ENCODE data around the gene CPNE4. TPM values are rescaled to one million over a fixed set of nuclear protein-coding genes. Genes with fewer than 3 reads are reported as not detected.

CPNE4 gene
- total and polyA plus RNA-seq, 9 of the 15 experiments (the other 6 are each of a cell fraction or from before 2014, with no cell fraction given): not detected

DNA sequence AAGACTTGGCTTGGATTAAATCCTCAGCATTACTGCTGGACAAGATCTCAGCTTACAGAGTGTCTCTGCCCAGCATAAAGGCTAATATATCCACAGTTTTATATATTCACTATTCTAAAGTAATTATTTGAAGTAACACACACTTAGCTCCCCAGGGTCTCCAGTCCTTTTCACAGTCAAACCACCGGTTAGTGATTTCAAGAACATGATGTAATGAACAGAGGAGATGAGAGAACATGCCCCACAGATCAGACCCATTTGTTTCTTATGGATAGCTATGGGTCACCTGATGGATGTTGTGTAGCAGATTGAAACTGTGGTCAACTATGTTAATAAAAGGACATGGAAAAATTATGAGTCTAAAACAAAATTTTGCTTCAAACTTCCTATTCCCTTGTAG lies 487.2 kb downstream of the CPNE4 start:
- Histone ChIP-seq H3K4me2 (ENCODE audit: insufficient read depth, low read length) (no peak overlapping the region), H3K4me1 (replicated peaks in 1 of 2; ENCODE audit: control insufficient read depth in 2 of 2, insufficient read depth in 2 of 2, low read length in 2 of 2) (no peaks in the 10 kb centered on the region), H3K9ac (ENCODE audit: insufficient read depth in 1 of 2, low read depth in 2 of 2, low read length in 2 of 2) (no peak overlapping the region), H3K9me3 (replicated peaks; ENCODE audit: control insufficient read depth, insufficient read depth, low read depth, low read length) (no peaks in the 10 kb centered on the region), H3K27ac (ENCODE audit: extremely low read depth, low read depth, low read length) (no peak overlapping the region), H3K9me1 (ENCODE audit: control insufficient read depth, insufficient read depth, low read length) (no peaks in the 10 kb centered on the region), H4K20me1 (replicated peaks; ENCODE audit: control insufficient read depth, insufficient read depth, low read length) (no peaks in the 10 kb centered on the region), H3K36me3 (ENCODE audit: control insufficient read depth, insufficient read depth, low read length) (no peaks in the 10 kb centered on the region), H3K27me3 (ENCODE audit: control insufficient read depth in 2 of 2, insufficient read depth in 2 of 2, low read length in 2 of 2) (no peaks in the 10 kb centered on the region), H3K79me2 (ENCODE audit: control insufficient read depth, insufficient read depth, low read length) (no peaks in the 10 kb centered on the region), H2AFZ (ENCODE audit: low read depth, low read length) (no peak overlapping the region), H3K4me3 (no peak overlapping the region)
- ATAC-seq: no peak
- BruUV-seq (replicated peaks): no TSS peak
- POLR2A ChIA-PET: no interaction called here
- DNase-seq (ENCODE audit: extremely low read depth in 1 of 4, low spot score in 3 of 4): no peak
- CTCF ChIA-PET (ENCODE audit: low intra/inter-chr PET ratio): no interaction called here
- intact Hi-C loops (cut with micrococcal nuclease): loop anchor here (10.0 kb wide), 1 partner anchor 487 kb away; the partner anchor contains the start of gene CPNE4
- in situ Hi-C loops (cut with MboI): no loop called here
- FAIRE-seq: no peak
- 0% methylated on average over 1 of the region's 1 CpG for WGBS (ENCODE audit: insufficient coverage, low coverage, missing lambda C conversion rate)
- TF ChIP-seq DNMT1 (IDR thresholded peaks at IDR 0.05): no peak
- TF ChIP-seq ZFP36 (IDR thresholded peaks at IDR 0.05; ENCODE audit: low read depth, low read length, partially characterized antibody): no peak
- no peak for TF ChIP-seq NFIX (CRISPR knock-in tag; IDR thresholded peaks at IDR 0.05; ENCODE audit: low read depth)
- no peak for TF ChIP-seq CBX5 (IDR thresholded peaks at IDR 0.05; ENCODE audit: borderline replicate concordance, low read depth)
- TF ChIP-seq ZC3H11A (IDR thresholded peaks at IDR 0.05; ENCODE audit: low read depth, low read length): no peak
- TF ChIP-seq PYGO2 (tag; IDR thresholded peaks at IDR 0.05): no peak
- TF ChIP-seq, protein P1, sequence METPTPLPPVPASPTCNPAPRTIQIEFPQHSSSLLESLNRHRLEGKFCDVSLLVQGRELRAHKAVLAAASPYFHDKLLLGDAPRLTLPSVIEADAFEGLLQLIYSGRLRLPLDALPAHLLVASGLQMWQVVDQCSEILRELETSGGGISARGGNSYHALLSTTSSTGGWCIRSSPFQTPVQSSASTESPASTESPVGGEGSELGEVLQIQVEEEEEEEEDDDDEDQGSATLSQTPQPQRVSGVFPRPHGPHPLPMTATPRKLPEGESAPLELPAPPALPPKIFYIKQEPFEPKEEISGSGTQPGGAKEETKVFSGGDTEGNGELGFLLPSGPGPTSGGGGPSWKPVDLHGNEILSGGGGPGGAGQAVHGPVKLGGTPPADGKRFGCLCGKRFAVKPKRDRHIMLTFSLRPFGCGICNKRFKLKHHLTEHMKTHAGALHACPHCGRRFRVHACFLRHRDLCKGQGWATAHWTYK (CRISPR knock-in tag; IDR thresholded peaks at IDR 0.05): no peak
- TF ChIP-seq, protein P2, sequence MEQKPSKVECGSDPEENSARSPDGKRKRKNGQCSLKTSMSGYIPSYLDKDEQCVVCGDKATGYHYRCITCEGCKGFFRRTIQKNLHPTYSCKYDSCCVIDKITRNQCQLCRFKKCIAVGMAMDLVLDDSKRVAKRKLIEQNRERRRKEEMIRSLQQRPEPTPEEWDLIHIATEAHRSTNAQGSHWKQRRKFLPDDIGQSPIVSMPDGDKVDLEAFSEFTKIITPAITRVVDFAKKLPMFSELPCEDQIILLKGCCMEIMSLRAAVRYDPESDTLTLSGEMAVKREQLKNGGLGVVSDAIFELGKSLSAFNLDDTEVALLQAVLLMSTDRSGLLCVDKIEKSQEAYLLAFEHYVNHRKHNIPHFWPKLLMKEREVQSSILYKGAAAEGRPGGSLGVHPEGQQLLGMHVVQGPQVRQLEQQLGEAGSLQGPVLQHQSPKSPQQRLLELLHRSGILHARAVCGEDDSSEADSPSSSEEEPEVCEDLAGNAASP (IDR thresholded peaks at IDR 0.05): no peak
- TF ChIP-seq MCM7 (IDR thresholded peaks at IDR 0.05): no peak
- TF ChIP-seq, protein P3, sequence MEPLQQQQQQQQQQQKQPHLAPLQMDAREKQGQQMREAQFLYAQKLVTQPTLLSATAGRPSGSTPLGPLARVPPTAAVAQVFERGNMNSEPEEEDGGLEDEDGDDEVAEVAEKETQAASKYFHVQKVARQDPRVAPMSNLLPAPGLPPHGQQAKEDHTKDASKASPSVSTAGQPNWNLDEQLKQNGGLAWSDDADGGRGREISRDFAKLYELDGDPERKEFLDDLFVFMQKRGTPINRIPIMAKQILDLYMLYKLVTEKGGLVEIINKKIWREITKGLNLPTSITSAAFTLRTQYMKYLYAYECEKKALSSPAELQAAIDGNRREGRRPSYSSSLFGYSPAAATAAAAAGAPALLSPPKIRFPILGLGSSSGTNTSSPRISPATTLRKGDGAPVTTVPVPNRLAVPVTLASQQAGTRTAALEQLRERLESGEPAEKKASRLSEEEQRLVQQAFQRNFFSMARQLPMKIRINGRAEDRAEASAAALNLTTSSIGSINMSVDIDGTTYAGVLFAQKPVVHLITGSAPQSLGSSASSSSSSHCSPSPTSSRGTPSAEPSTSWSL (CRISPR knock-in tag; IDR thresholded peaks at IDR 0.05; ENCODE audit: borderline replicate concordance): no peak
- TF ChIP-seq, protein P4, sequence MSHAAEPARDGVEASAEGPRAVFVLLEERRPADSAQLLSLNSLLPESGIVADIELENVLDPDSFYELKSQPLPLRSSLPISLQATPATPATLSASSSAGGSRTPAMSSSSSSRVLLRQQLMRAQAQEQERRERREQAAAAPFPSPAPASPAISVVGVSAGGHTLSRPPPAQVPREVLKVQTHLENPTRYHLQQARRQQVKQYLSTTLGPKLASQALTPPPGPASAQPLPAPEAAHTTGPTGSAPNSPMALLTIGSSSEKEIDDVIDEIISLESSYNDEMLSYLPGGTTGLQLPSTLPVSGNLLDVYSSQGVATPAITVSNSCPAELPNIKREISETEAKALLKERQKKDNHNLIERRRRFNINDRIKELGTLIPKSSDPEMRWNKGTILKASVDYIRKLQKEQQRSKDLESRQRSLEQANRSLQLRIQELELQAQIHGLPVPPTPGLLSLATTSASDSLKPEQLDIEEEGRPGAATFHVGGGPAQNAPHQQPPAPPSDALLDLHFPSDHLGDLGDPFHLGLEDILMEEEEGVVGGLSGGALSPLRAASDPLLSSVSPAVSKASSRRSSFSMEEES (CRISPR knock-in tag; IDR thresholded peaks at IDR 0.05): no peak
- no peak for TF ChIP-seq ZNF561 (CRISPR knock-in tag; conservative IDR thresholded peaks at IDR 0.05)
- TF ChIP-seq, protein P5, sequence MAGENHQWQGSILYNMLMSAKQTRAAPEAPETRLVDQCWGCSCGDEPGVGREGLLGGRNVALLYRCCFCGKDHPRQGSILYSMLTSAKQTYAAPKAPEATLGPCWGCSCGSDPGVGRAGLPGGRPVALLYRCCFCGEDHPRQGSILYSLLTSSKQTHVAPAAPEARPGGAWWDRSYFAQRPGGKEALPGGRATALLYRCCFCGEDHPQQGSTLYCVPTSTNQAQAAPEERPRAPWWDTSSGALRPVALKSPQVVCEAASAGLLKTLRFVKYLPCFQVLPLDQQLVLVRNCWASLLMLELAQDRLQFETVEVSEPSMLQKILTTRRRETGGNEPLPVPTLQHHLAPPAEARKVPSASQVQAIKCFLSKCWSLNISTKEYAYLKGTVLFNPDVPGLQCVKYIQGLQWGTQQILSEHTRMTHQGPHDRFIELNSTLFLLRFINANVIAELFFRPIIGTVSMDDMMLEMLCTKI (IDR thresholded peaks at IDR 0.05; ENCODE audit: partially characterized antibody): no peak
- no peak for TF ChIP-seq RAD51 (IDR thresholded peaks at IDR 0.05; ENCODE audit: borderline replicate concordance, low read depth)

Measured in K562 (cell line).